ENCODE data around the gene PHACTR4.
A peak's percentile ranks its signal among the peaks of the same experiment; 100 is the strongest.
"Not testable (repeated sequence)": the region's sequence is repeated elsewhere in the genome, so short reads cannot be mapped to it uniquely, and the experiment has no call there.

Gene PHACTR4

DNA sequence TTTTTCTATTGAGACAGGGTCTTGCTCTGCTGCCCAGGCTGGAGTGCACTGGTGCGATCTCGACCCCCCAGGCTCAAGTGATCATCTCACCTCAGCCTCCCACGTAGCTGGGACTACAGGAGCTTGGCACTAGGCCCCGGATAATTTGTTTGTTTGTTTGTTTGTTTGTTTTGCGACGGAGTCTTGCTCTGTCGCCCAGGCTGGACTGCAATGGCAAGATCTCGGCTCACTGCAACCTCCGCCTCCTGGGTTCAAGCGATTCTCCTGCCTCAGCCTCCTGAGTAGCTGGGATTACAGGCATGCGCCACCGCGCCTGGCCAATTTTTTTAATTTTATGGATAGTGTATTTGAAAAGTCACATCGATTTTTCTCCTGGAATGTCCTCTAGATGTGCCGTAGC, 932 bp upstream of the PHACTR4 start:
- H3K27ac ChIP-seq: peak overlapping the region in 3 of 21 experiments; percentile 93 to 98 (median 98)
- H3K4me3 ChIP-seq: not testable (repeated sequence)

DNA sequence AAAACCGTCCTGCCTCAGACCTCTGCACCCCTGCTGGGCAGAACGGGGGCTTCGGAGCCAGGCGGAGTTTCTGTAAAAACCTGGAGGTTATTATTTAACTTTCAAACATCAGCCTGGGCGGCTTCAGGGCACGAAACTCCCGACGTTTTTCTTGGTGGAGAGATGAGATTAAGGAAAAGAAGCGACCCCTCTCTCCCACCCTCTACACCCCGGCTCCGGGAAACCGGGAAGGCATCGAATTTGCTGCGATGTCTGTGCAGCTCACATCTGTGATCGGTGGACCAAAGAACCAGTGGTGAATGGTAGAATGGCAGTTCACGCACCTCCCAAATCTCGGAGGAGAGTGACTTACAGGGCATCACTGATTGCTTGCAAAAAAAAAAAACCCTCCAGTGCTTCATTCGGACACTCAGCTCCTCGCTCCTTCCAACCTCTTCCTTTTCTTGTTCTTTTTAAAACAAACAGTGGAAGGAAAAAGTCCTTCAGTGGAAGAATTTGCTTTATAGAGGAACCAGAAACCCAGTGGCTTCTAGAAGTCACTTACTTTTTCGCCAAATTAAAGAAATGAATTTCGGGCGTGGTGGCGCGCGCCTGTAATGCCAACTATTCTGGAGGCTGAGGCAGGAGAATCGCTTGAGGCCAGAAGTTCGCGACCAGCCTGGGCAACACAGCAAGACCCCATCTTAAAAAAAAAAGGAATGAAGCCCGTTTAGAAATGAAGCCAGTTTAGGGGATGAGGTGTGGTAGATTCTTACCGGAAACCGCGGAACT, 884 bp downstream of the PHACTR4 start:
- H3K27ac ChIP-seq: peak overlapping the region; percentile 88 to 99 (median 95)
- H3K4me3 ChIP-seq: peak overlapping the region; percentile 73 to 99 (median 81)

DNA sequence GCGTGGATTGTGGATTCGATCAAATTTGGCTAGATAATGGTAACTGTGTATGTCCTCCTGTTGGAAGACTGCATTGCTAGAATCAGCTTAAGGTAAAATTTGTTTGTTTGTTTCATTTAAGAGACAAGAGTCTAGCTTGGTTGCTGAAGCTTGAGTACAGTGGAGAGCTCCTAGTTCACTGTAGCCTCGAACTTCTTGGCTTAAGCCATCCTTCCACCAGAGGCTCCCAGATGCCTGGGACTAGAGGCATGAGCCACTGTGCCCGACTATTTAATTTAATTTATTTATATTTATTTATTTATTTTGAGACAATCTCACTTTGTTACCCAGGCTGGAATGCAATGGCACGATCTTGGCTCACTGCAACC, 1.5 kb downstream of the PHACTR4 start:
- Histone ChIP-seq H3K4me3 (peak overlapping the region in 2 of 7 experiments; percentile 73 to 95), H3K27ac (peak overlapping the region in 4 of 21 experiments; percentile 93 to 99 (median 98))

DNA sequence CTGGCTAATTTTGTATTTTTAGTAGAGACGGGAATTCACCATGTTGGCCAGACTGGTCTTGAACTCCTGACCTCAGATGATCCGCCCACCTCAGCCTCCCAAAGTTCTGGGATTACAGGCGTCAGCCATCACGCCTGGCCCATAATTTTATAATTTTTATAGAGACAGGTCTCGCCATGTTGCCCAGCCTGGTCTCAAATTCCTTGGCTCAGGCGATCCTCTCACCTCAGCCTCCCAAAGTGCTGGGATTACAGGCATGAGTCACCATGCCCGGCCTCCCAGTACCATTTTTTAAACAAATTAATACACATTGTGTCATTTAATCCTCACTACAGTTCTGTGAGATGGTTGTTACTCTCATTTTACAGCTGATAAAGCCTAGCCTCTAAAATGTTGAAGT, 3.9 kb downstream of the PHACTR4 start:
- not testable (repeated sequence) for H3K4me3 ChIP-seq
- peak overlapping the region in 4 of 21 experiments; percentile 26 to 33 (median 32) for H3K27ac ChIP-seq

DNA sequence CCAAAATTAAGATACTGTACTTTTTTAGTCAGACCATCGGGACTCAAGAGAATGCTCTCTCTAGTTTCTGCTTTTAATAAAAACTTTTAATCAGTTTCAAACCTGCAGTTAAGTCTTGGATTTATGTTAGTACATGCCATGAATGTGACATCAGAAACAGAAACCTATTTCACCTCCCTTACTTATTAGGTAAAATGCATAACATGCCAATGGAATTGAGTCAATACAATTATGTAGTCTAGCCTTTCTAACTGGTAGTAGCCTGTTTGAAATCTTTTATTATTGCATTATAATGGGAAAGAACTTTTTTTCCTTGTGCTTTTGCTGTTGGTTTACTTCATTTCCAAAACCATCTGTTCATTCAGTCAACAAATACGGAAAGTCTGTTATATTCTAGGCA, 4.8 kb downstream of the PHACTR4 start:
- Histone ChIP-seq H3K27ac (peak overlapping the region in 7 of 21 experiments; percentile 32 to 52 (median 38)), H3K4me3 (no peak overlapping the region)

DNA sequence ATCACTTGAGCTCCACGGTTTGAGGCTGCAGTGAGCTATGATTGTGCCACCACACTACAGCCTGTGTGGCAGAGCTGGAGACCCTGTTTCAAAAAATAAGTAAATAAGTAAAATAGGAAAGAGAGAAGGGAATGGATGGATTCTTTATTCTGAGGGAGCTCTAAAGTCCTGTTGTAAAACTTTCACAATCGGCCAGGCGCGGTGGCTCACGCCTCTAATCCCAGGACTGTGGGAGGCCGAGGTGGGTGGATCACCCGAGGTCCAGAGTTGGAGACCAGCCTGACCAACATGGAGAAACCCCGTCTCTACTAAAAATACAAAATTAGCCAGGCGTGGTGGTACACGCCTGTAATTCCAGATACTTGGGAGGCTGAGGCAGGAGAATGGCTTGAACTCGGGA, 6.1 kb downstream of the PHACTR4 start:
- peak overlapping the region in 1 of 21 experiments; percentile 52 for H3K27ac ChIP-seq
- H3K4me3 ChIP-seq: not testable (repeated sequence)

DNA sequence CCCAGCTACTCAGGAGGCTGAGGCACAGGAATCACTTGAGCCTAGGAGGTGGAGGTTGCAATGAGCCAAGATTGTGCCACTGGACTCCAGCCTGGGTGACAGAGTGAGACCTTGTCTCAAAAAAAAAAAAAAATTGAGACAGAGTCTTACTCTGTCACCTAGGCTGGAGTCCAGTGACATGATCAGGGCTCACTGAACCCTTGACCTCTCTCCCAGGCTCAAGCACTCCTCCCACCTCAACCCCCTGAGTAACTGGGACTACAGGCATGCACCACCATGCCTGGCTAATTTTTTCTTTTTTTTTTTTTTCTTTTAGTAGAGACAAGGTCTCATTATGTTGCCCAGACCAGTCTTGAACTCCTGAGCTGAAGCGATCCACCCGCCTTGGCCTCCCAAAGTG, 6.7 kb downstream of the PHACTR4 start:
- H3K27ac ChIP-seq, H3K4me3 ChIP-seq: not testable (repeated sequence)

DNA sequence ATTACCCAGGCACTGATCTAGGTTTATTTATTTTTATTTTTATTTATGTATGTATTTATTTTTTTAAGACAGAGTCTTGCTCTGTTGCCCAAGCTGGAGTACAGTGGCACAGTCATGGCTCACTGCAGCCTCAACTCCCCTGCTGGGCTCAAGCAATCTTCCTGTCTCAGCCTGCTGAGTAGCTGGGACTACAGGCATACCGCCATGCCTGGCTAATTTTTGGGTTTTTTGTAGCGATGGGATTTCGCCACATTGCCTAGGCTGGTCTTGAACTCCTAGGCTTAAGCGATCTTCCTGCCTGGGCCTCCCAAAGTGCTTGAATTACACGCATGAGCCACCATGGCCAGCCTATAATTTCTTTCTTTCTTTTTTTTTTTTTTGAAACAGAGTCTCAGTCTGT, 9.4 kb downstream of the PHACTR4 start:
- H3K4me3 ChIP-seq: no peak overlapping the region
- no peak overlapping the region for H3K27ac ChIP-seq

DNA sequence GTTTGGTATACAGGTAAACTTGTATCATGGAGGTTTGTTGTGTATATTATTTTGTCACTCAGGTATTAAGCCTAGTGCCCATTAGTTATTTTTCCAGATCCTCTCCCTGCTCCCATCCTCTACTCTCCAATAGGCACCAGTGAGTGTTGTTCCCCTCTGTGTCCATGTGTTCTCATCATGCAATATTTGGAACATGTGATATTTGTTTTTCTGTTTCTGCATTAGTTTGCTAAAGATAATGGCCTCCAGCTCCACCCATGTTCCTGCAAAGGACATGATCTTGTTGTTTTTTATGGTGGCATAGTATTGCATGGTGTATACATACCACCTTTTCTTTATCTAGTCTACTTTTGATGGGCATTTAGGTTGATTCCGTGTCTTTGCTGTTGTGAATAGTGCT, 10.9 kb downstream of the PHACTR4 start:
- no peak overlapping the region for H3K4me3 ChIP-seq
- H3K27ac ChIP-seq: no peak overlapping the region

DNA sequence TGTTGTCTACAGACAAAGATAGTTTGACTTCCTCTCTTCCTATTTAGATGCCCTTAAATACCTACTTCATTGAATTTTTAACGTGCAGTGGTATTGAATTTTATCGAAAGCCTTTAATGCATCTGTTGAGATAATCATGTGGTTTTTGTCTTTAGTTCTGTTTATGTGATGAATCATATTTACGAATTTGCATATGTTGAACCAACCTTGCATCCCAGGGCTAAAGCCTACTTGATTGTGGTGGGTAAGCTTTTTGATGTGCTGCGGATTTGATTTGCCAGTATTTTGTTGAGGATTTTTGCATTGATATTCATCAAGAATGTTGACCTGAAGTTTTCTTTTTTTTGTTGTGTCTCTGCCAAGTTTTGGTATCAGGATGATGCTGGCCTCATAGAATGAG, 14.2 kb downstream of the PHACTR4 start:
- H3K27ac ChIP-seq, H3K4me3 ChIP-seq: not testable (repeated sequence)

DNA sequence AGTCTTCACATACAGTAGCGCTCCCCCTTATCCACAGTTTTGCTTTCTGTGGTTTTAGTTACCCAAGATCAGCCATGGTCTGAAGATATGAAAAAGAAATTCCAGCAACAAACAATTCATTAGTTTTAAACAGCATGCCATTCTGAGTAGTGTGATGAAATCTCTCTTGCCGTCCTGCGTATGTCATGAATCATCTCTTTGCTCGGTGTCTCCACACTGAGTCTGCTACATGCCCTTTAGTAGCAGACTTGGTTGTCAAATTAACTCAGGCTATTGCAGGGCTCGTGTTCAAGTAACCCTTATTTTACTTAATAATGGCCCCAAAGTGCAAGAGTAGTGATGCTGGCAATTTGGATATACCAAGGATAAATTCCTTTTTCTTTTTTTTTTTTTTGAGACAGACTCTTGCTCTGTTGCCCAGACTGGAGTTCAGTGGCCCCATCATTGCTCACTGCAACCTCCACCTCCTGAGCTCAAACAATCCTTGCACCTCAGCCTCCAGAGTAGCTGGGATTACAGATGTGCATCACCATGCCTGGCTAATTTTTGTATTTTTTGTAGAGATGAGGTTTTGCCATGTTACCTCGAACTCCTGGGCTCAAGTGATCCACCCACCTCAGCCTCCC, 22.6 kb downstream of the PHACTR4 start:
- Histone ChIP-seq H3K4me3 (no peak overlapping the region), H3K27ac (no peak overlapping the region)

DNA sequence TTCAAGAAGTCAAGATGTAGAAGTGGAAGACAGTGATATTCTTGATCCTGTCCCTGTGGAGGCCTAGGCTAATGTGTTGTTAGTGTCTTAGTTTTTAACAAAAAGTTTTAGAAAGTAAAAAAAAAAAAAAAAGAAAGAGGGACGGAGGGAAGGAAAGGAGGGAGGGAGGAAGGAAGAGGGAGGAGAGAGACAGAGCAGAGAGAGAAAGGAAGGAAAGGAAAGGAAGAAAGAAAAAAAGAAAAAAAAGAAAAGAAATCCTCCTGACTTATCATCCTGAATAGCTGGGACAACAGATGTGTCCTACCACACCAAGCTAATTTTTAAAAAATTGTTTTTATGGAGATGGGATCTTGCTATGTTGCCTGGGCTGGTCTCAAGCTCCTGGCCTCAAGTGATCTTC, 24.6 kb downstream of the PHACTR4 start:
- Histone ChIP-seq H3K4me3 (no peak overlapping the region), H3K27ac (no peak overlapping the region)

DNA sequence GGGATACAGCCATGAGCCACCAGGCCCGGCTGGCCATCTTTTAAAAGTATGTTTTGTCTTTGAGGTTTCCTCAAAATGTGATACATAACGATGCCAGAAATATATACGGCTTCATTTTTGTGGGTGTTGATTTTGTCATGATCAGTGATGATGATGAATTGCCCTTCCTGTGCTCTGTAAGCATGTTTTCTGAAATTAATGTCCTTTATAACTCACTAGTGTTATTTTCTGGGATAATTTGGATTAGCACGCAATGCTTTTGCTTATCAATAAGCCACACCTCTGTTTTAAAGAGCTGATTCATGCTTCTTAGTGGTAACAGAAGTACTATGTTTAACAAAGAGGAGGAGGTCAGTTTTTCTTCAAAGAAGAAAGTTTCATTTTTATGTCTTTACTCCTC, 25.6 kb downstream of the PHACTR4 start:
- no peak overlapping the region for H3K4me3 ChIP-seq

DNA sequence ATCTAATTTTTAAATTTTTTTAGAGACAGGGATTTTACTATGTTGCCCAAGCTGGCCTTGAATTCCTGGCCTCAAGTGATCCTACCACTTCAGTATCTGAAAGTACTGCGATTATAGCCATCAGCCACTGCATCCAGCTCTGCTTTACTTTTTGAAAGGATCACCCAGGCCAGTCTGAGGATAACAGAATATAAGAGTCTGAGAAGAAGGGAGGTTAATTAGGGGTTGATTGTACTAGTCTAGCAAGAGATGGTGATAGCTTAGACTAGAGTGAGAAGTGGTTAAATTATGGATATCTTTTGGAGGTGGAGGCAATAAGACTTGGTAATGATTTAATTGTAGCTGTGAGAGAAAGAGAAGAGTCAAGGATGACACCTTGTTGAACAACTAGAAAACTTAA, 32.2 kb downstream of the PHACTR4 start:
- H3K4me3 ChIP-seq: no peak overlapping the region

More for the DNA sequence above, 25.6 kb downstream of the PHACTR4 start:
- no peak overlapping the region for H3K27ac ChIP-seq

DNA sequence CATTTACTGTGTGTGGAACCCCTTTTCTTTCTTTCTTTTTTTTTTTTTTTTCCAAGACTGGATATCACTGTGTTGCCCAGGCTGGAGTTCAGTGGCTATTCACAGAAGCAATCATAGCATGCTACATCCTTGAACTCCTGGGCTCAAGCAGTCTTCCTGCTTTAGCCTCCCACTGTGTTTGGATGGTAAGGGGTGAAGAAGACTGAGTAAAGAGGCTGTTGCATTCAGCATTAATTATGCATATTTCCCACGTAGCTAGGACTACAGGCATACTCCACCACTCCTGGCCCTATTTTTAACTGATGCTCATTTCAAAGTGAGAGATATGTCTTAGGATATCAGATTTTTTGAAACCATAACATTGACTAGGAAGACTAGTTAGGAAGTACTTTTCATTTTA, 39.5 kb downstream of the PHACTR4 start:
- H3K4me3 ChIP-seq: no peak overlapping the region
- H3K27ac ChIP-seq: no peak overlapping the region

More for the DNA sequence above, 32.2 kb downstream of the PHACTR4 start:
- H3K27ac ChIP-seq: no peak overlapping the region

DNA sequence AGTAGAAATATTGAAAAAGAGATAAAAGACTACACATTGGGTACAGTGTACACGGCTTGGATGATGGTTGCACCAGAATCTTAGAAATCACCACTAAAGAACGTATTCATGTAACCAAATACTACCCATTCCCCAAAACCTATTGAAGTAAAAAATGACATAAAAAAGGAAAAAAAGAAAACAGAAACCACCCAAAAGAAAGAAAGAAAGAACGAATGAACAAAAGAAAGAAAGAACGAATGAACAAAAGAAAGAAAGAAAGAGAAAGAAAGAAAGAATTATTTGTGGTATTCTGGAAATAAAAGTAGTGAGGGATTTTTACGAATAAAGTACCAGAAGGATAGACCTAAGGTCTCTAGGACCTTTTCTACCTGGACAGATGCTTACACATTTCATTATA, 42.1 kb downstream of the PHACTR4 start:
- H3K4me3 ChIP-seq: no peak overlapping the region

DNA sequence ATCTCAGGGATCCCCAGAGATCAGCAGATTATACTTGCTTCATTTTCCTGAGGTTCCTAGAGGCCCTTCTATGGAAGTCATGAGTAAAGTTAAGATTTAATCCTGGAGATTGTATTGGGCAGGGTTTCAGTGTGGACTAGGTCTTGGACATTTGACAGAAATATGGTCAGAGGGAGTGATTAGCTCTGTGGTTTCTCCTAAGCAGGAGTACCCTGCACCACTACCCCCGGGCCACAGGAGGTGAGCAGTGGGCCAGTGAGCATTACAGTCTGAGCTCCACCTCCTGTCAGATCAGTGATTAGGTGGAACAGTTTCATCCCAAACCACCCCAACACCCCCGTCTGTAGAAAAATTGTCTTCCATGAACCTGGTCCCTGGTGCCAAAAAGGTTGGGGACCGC, 43.2 kb downstream of the PHACTR4 start:
- no peak overlapping the region for H3K27ac ChIP-seq
- no peak overlapping the region for H3K4me3 ChIP-seq

More for the DNA sequence above, 42.1 kb downstream of the PHACTR4 start:
- H3K27ac ChIP-seq: no peak overlapping the region

DNA sequence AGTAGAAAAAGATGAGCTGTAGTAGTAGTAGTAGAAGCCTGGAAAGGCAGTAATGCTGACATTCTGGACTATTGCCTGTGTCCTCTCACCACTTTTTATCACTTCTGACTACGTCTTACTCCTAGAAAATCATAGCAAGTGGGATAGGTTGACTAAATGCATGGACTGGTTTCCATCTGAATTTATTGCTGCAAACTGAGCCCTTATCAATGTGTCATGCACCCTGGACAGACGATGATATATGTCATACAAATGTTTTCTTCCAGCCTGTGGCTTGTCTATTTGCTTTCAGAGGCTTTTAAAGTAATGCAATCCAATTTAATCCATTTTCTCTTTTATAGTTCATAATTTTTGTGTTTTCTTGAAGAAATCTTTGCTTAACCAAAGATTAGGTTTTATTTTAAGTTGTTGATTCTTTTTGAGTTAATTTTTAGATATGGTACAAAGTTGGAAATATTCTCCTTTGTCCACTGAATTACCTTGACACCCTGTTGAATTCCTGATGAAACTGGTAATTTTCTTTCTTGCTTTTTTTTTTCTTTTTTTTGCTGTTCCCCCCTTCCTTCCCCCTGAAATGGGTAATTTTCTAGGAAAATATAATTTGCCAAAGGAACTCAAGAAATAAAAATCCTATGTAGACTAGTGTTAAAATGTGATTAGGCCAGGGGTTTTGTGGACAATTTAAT, 47.1 kb downstream of the PHACTR4 start:
- Histone ChIP-seq H3K4me3 (no peak overlapping the region), H3K27ac (peak overlapping the region in 1 of 21 experiments; percentile 44)

DNA sequence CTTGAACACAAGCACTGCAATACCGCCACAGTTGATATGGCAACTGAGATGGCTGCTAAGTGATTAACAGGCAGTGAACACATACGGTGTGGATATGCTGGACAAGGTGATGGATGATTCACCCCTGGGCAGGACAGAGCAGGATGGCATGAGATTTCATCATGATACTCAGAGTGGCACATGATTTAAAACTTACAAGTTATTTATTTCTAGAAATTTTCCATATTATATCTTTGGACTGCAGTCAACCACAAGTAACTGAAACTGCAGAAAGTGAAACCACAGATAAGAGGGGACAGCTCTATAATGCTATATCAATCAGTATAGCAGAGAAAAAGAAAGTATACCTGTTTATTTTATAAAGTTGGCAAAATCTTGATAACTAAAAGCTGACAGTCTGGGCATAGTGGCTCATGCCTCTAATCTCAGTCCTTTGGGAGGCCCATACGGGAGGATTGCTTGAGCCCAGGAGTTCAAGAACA, 47.9 kb downstream of the PHACTR4 start:
- Histone ChIP-seq H3K27ac (peak overlapping the region in 4 of 21 experiments; percentile 21 to 55 (median 38)), H3K4me3 (no peak overlapping the region)

DNA sequence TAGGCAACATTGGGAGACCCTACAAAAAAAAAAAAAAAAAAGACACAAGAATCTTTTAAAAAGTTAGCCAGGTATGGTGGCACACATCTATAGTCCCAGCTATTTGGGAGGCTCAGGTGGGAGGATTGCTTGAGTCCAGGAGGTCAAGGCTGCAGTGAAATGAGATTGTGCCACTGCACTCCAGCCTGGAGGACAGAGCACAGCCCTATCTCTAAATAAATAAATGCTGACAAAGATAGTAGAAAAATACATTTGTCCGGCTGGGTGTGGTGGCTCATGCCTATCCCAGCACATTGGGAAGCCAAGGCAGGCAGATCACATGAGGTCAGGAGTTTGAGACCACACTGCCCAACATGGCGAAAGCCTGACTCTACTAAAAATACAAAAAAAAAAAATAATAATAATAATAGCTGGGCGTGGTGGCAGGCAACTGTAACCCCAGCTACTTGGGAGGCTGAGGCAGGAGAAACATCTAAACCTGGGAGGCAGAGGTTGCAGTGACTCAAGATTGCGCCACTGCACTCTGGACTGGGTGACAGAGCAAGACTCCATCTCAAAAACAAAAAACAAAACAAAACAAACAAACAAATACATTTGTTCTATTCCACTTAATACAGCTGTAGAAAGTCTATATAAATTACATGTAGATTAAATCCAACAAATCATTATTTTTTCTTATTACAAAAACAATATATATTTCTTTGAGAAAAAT, 48.5 kb downstream of the PHACTR4 start:
- Histone ChIP-seq H3K4me3 (no peak overlapping the region), H3K27ac (peak overlapping the region in 4 of 21 experiments; percentile 21 to 55 (median 36))

Measured in skin epidermis (tissue), 12 donors.